Activated CD4-positive, alpha-beta T cell treated with anti-CD3 and anti-CD28 coated beads, Interleukin-2, amount 10 ng/mL, durations not matched to agents 7 days and 5 days (primary cell): ENCODE measurements around the gene MTR. TPM values are rescaled to one million over a fixed set of nuclear protein-coding genes. Genes with fewer than 3 reads are reported as not detected.

Experiments
- CTCF ChIA-PET: fragments of 350-600 bp; sonication (Branson Sonifier 250); formaldehyde crosslinking; loops from one replicate; lab custom pipeline; 2021; ENCODE audit warnings: antibody characterized with exemption; lab: Charles Lee
- POLR2A ChIA-PET: fragments of 350-600 bp; sonication (Branson Sonifier 250); formaldehyde crosslinking; loops from one replicate; lab custom pipeline; 2021; ENCODE audit warnings: antibody characterized with exemption; lab: Charles Lee
- DNase-seq: peaks from one replicate; pipeline ENCODE4 v3.0.0-alpha.2; 2020
- H3K27ac Mint-ChIP-seq: one replicate; pipeline ENCODE4 v1.8.0; 2021; ENCODE audit warnings: mild to moderate bottlenecking, moderate library complexity, mixed read lengths
- H3K27me3 Mint-ChIP-seq: one replicate; pipeline ENCODE4 v1.8.0; 2021; ENCODE audit warnings: mixed read lengths
- H3K36me3 Mint-ChIP-seq: one replicate; pipeline ENCODE4 v1.8.0; 2021; ENCODE audit warnings: low read depth, mixed read lengths
- H3K4me1 Mint-ChIP-seq: one replicate; pipeline ENCODE4 v1.8.0; 2021; ENCODE audit warnings: mixed read lengths
- H3K4me3 Mint-ChIP-seq: one replicate; pipeline ENCODE4 v1.8.0; 2021; ENCODE audit warnings: mild to moderate bottlenecking, moderate library complexity, mixed read lengths
- H3K9me3 Mint-ChIP-seq: one replicate; pipeline ENCODE4 v1.8.0; 2021; ENCODE audit warnings: mixed read lengths
- total RNA-seq, 2 experiments: library from RNA; stranded (reverse); gene quantifications; one replicate each; pipeline ENCODE4 v1.2.3, GENCODE V29; 2021

The MTR gene
- total RNA-seq, 2 experiments from 2014 or later: 41.1 to 42.5 TPM

- peaks cover 64% of the 10 kb centered on the region for H3K36me3 Mint-ChIP-seq
- ChIA-PET POLR2A (no interaction called here), CTCF (no interaction called here)
- no peaks in the 10 kb centered on the region for H3K27me3 Mint-ChIP-seq
- H3K4me1 Mint-ChIP-seq: peaks cover 2% of the 10 kb centered on the region
- DNase-seq: no peak
- no peaks in the 10 kb centered on the region for H3K9me3 Mint-ChIP-seq
- no peak overlapping the region for H3K4me3 Mint-ChIP-seq
- H3K27ac Mint-ChIP-seq: no peak overlapping the region
These were observed 20.8 kb downstream of the MTR start for GRCh38 chr1:236815941-236816340.

DNA sequence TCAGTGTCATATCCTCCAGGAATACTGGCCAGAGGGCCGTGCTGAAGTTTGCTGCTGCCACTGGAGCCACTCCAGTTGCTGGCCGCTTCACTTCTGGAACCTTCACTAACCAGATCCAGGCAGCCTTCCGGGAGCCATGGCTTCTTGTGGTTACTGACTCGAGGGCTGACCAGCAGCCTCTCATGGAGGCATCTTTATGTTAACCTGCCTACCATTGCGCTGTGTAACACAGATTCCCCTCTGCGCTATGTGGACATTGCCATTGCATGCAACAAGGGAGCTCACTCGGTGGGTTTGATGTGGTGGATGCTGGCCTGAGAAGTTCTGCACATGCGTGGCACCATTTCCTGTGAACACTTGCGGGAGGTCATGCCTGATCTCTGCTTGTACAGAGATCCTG lies 24.8 kb downstream of the MTR start:
- H3K9me3 Mint-ChIP-seq: no peaks in the 10 kb centered on the region
- peaks cover 64% of the 10 kb centered on the region for H3K36me3 Mint-ChIP-seq
- CTCF ChIA-PET: no interaction called here

GRCh38 chr1:236821091-236821627 lies 26.1 kb downstream of the MTR start:
- H3K4me3 Mint-ChIP-seq: no peak overlapping the region
- peaks cover 62% of the 10 kb centered on the region for H3K36me3 Mint-ChIP-seq
- ChIA-PET CTCF (no interaction called here), POLR2A (no interaction called here)
- no peak for DNase-seq
- peaks cover 4% of the 10 kb centered on the region for H3K4me1 Mint-ChIP-seq
- no peaks in the 10 kb centered on the region for H3K27me3 Mint-ChIP-seq
- H3K9me3 Mint-ChIP-seq: no peaks in the 10 kb centered on the region
- no peak overlapping the region for H3K27ac Mint-ChIP-seq

More for the DNA sequence above, 24.8 kb downstream of the MTR start:
- Mint-ChIP-seq H3K4me3 (no peak overlapping the region), H3K27ac (no peak overlapping the region), H3K27me3 (no peaks in the 10 kb centered on the region), H3K4me1 (peaks cover 4% of the 10 kb centered on the region)
- POLR2A ChIA-PET: no interaction called here
- no peak for DNase-seq

- ChIA-PET CTCF (interaction anchor here (0.6 to 1.5 kb wide), 3 partner anchors 11 to 302 kb away, joined by 3 to 6 read pairs (median 4); no protein-coding TSS in a partner anchor), POLR2A (no interaction called here)
- Mint-ChIP-seq H3K9me3 (no peaks in the 10 kb centered on the region), H3K27me3 (no peaks in the 10 kb centered on the region), H3K4me1 (peaks cover 4% of the 10 kb centered on the region), H3K36me3 (peaks cover 58% of the 10 kb centered on the region), H3K4me3 (no peak overlapping the region), H3K27ac (no peak overlapping the region)
- no peak for DNase-seq
These were observed 28.5 kb downstream of the MTR start for GRCh38 chr1:236823559-236823958.

GRCh38 chr1:236829085-236829484 lies 34.0 kb downstream of the MTR start:
- Mint-ChIP-seq H3K36me3 (peaks cover 47% of the 10 kb centered on the region), H3K4me1 (no peaks in the 10 kb centered on the region), H3K4me3 (no peak overlapping the region), H3K27me3 (no peaks in the 10 kb centered on the region), H3K9me3 (no peaks in the 10 kb centered on the region), H3K27ac (no peak overlapping the region)
- no peak for DNase-seq
- ChIA-PET CTCF (interaction anchor here (1.1 kb wide), 1 partner anchor 10 kb away, joined by 3 read pairs; no protein-coding TSS in a partner anchor), POLR2A (no interaction called here)

GRCh38 chr1:236830116-236830515 lies 35.0 kb downstream of the MTR start:
- no peak overlapping the region for H3K27ac Mint-ChIP-seq
- ChIA-PET POLR2A (no interaction called here), CTCF (no interaction called here)
- no peak for DNase-seq
- H3K9me3 Mint-ChIP-seq: no peaks in the 10 kb centered on the region
- H3K27me3 Mint-ChIP-seq: no peaks in the 10 kb centered on the region
- H3K36me3 Mint-ChIP-seq: peaks cover 46% of the 10 kb centered on the region
- H3K4me1 Mint-ChIP-seq: peaks cover under 1% of the 10 kb centered on the region
- H3K4me3 Mint-ChIP-seq: no peak overlapping the region

GRCh38 chr1:236830560-236830959 lies 35.5 kb downstream of the MTR start:
- peaks cover 4% of the 10 kb centered on the region for H3K4me1 Mint-ChIP-seq
- no peaks in the 10 kb centered on the region for H3K9me3 Mint-ChIP-seq
- peaks cover 50% of the 10 kb centered on the region for H3K36me3 Mint-ChIP-seq
- no peaks in the 10 kb centered on the region for H3K27me3 Mint-ChIP-seq
- no peak overlapping the region for H3K27ac Mint-ChIP-seq
- no peak for DNase-seq
- ChIA-PET POLR2A (no interaction called here), CTCF (no interaction called here)
- H3K4me3 Mint-ChIP-seq: no peak overlapping the region

DNA sequence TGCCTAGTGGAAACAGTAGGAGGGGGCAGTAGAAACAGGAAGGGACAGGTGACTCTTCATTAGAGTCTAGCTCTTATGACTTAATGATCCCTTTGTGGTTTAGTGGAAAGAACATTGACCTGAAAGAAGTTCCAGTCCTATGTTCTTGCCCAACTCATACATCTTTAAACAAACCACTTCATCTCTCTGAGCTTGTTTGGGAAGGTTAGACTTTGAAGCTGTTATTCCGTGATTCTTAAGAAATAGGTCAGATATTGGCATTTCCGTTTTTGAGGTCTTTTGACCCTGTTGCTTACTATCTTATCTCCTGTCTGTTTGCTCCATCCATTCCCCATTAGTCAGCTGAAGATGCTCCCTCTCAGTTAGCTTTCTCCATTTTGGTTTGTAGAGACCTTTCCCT lies 38.5 kb downstream of the MTR start:
- H3K9me3 Mint-ChIP-seq: no peaks in the 10 kb centered on the region
- H3K27ac Mint-ChIP-seq: no peak overlapping the region
- no peak for DNase-seq
- H3K36me3 Mint-ChIP-seq: peaks cover 48% of the 10 kb centered on the region
- ChIA-PET POLR2A (no interaction called here), CTCF (no interaction called here)
- peaks cover 6% of the 10 kb centered on the region for H3K4me1 Mint-ChIP-seq
- no peaks in the 10 kb centered on the region for H3K27me3 Mint-ChIP-seq
- no peak overlapping the region for H3K4me3 Mint-ChIP-seq

- H3K27me3 Mint-ChIP-seq: no peaks in the 10 kb centered on the region
- no peak for DNase-seq
- H3K4me3 Mint-ChIP-seq: no peak overlapping the region
- no peak overlapping the region for H3K27ac Mint-ChIP-seq
- POLR2A ChIA-PET: no interaction called here
- H3K9me3 Mint-ChIP-seq: no peaks in the 10 kb centered on the region
- H3K4me1 Mint-ChIP-seq: peaks cover 6% of the 10 kb centered on the region
- CTCF ChIA-PET: no interaction called here
- H3K36me3 Mint-ChIP-seq: peaks cover 54% of the 10 kb centered on the region
These were observed 39.8 kb downstream of the MTR start for GRCh38 chr1:236834876-236835275.

GRCh38 chr1:236835491-236835890 lies 40.4 kb downstream of the MTR start:
- CTCF ChIA-PET: no interaction called here
- Mint-ChIP-seq H3K9me3 (no peaks in the 10 kb centered on the region), H3K27ac (no peak overlapping the region), H3K4me3 (no peak overlapping the region), H3K4me1 (peaks cover 6% of the 10 kb centered on the region), H3K27me3 (no peaks in the 10 kb centered on the region), H3K36me3 (peaks cover 58% of the 10 kb centered on the region)
- POLR2A ChIA-PET: no interaction called here
- DNase-seq: no peak

DNA sequence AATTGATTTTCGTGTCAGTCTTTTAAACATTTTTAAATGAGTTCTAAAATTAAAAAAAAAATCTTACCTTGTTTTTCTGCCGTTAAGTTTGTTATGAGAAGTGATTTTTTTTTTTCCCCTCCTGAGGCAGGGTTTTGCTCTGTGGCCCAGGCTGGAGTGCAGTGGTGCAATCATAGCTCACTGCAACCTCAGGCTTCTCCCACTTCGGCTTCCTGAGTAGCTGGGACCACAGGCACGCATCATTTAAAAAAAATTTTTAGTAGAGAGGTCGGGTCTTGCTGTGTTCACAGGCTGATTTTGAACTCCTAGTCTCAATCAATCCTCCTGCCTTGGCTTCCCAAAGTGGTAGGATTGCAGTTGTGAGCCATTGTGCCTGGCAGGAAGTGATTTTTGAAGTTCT lies 41.1 kb downstream of the MTR start:
- no peak for DNase-seq
- CTCF ChIA-PET: no interaction called here
- POLR2A ChIA-PET: no interaction called here
- Mint-ChIP-seq H3K27me3 (no peaks in the 10 kb centered on the region), H3K9me3 (no peaks in the 10 kb centered on the region), H3K4me1 (peaks cover 6% of the 10 kb centered on the region), H3K36me3 (peaks cover 59% of the 10 kb centered on the region), H3K4me3 (no peak overlapping the region), H3K27ac (no peak overlapping the region)

DNA sequence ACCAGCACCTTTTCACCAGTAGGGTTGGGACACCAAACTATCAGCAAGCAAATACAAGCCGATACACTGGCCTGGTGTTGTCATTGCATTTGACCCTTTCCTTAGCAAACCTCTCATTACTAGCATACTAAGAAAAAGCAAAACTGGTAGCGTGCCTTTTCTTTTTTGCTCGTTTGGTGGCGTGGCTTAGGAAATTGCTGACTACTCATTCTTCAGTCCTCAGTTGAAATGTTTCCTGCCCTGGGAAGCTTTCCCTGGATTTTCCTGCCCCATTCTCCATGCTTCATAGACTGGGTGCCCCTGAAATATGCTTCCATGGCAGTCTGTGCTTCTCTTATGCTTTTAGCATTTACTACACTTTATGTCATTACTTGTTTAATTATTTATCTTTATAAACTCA lies 42.0 kb downstream of the MTR start:
- H3K4me1 Mint-ChIP-seq: peaks cover 6% of the 10 kb centered on the region
- H3K27ac Mint-ChIP-seq: no peak overlapping the region
- ChIA-PET CTCF (no interaction called here), POLR2A (no interaction called here)
- no peaks in the 10 kb centered on the region for H3K27me3 Mint-ChIP-seq
- DNase-seq: no peak
- H3K36me3 Mint-ChIP-seq: peaks cover 60% of the 10 kb centered on the region
- no peaks in the 10 kb centered on the region for H3K9me3 Mint-ChIP-seq
- H3K4me3 Mint-ChIP-seq: no peak overlapping the region

- H3K4me1 Mint-ChIP-seq: peaks cover 6% of the 10 kb centered on the region
- H3K27ac Mint-ChIP-seq: no peak overlapping the region
- no peak overlapping the region for H3K4me3 Mint-ChIP-seq
- no peaks in the 10 kb centered on the region for H3K9me3 Mint-ChIP-seq
- peaks cover 60% of the 10 kb centered on the region for H3K36me3 Mint-ChIP-seq
- POLR2A ChIA-PET: no interaction called here
- H3K27me3 Mint-ChIP-seq: no peaks in the 10 kb centered on the region
- no peak for DNase-seq
- CTCF ChIA-PET: interaction anchor here (0.6 to 1.6 kb wide), 2 partner anchors 24 to 25 kb away, joined by 3 read pairs; no protein-coding TSS in a partner anchor
These were observed 42.8 kb downstream of the MTR start for GRCh38 chr1:236837897-236838296.

DNA sequence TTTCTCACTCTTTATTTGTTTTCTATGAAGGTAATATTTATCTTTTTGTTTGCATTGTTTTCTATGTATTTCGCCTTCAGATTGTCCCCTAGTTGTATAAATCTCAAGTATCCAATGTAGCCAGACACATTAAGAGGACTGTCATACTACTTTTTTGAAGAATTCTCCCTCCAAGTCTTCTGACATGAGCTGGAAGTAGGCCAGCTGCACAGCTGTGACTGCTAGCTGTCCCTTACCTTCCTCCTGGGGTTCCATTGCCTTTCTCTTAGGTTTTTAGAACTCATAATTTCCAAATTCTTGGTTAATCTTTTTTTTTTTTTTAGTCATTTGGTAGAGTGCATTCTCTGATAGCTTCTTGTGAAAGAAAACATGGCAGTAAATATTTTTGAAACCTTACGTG lies 46.2 kb downstream of the MTR start:
- CTCF ChIA-PET: interaction anchor here (0.8 kb wide), 1 partner anchor 102 kb away, joined by 3 read pairs; no protein-coding TSS in a partner anchor

More for the DNA sequence above, 46.2 kb downstream of the MTR start:
- Mint-ChIP-seq H3K9me3 (no peaks in the 10 kb centered on the region), H3K27me3 (no peaks in the 10 kb centered on the region), H3K4me1 (no peaks in the 10 kb centered on the region), H3K27ac (no peak overlapping the region), H3K36me3 (peaks cover 41% of the 10 kb centered on the region), H3K4me3 (no peak overlapping the region)
- POLR2A ChIA-PET: no interaction called here
- no peak for DNase-seq
